A673 (cell line): Measurements from ENCODE around the gene SLX4IP.
"Not testable (repeated sequence)": the region's sequence is repeated elsewhere in the genome, so short reads cannot be mapped to it uniquely, and the experiment has no call there.

Experiments used
- EZH2 ChIP-seq: fragments of 200-600 bp; sonication (generic); IDR thresholded peaks from 2 replicates; pipeline ENCODE4 v1.6.1; 2017; ENCODE audit warnings: borderline replicate concordance, low read depth, mild to moderate bottlenecking, mixed read lengths, antibody characterized with exemption, low read length; ENCODE audit not compliant: poor library complexity, severe bottlenecking
- TF ChIP-seq, protein P1 (sequence below): fragments of 300-800, 200-600 bp; sonication (generic); conservative IDR thresholded peaks from 2 replicates; pipeline ENCODE4 v1.5.1; 2017; ENCODE audit warnings: low read depth, mild to moderate bottlenecking, antibody characterized with exemption, low read length, moderate library complexity, mixed read lengths

DNA sequence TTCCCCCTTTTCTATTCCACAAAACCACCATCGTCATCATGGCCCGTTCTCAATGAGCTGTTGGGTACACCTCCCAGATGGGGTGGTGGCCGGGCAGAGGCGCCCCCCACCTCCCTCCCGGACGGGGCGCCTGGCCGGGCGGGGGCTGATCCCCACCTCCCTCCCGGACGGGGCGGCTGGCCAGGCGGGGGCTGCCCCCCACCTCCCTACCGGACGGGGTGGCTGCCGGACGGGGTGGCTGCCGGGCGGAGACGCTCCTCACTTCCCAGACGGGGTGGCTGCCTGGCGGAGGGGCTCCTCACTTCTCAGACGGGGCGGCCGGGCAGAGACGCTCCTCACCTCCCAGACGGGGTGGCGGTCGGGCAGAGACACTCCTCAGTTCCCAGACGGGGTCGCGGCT lies 40.4 kb upstream of the SLX4IP start:
- TF ChIP-seq, protein P1, sequence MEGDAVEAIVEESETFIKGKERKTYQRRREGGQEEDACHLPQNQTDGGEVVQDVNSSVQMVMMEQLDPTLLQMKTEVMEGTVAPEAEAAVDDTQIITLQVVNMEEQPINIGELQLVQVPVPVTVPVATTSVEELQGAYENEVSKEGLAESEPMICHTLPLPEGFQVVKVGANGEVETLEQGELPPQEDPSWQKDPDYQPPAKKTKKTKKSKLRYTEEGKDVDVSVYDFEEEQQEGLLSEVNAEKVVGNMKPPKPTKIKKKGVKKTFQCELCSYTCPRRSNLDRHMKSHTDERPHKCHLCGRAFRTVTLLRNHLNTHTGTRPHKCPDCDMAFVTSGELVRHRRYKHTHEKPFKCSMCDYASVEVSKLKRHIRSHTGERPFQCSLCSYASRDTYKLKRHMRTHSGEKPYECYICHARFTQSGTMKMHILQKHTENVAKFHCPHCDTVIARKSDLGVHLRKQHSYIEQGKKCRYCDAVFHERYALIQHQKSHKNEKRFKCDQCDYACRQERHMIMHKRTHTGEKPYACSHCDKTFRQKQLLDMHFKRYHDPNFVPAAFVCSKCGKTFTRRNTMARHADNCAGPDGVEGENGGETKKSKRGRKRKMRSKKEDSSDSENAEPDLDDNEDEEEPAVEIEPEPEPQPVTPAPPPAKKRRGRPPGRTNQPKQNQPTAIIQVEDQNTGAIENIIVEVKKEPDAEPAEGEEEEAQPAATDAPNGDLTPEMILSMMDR = not testable (repeated sequence)
- TF ChIP-seq EZH2 = not testable (repeated sequence)
